GM03348 (cell line): ENCODE data around the gene EPHA5.
"Not testable (repeated sequence)": the region's sequence is repeated elsewhere in the genome, so short reads cannot be mapped to it uniquely, and the experiment has no call there.

Experiments
- DNase-seq: peaks from one replicate; pipeline ENCODE4 v3.0.0; 2012; ENCODE audit warnings: low spot score

EPHA5 gene

GRCh38 chr4:65367306-65367705 lies 303.0 kb downstream of the EPHA5 start:
- DNase-seq: no peak

GRCh38 chr4:65358914-65359313 lies 311.4 kb downstream of the EPHA5 start:
- DNase-seq: no peak

GRCh38 chr4:65353098-65353497 lies 317.2 kb downstream of the EPHA5 start:
- DNase-seq: no peak

GRCh38 chr4:65344278-65344825 lies 325.9 kb downstream of the EPHA5 start:
- no peak for DNase-seq

GRCh38 chr4:65343342-65343741 lies 326.9 kb downstream of the EPHA5 start:
- no peak for DNase-seq

- no peak for DNase-seq
These were observed 328.7 kb downstream of the EPHA5 start for GRCh38 chr4:65341557-65341956.

GRCh38 chr4:65340382-65341109 lies 329.7 kb downstream of the EPHA5 start:
- DNase-seq: no peak

GRCh38 chr4:65337371-65337770 lies 332.9 kb downstream of the EPHA5 start:
- no peak for DNase-seq

GRCh38 chr4:65336465-65336864 lies 333.8 kb downstream of the EPHA5 start:
- DNase-seq: no peak

GRCh38 chr4:65316534-65316933 lies 353.8 kb downstream of the EPHA5 start:
- no peak for DNase-seq

GRCh38 chr4:65311120-65311519 lies 359.2 kb downstream of the EPHA5 start:
- DNase-seq: no peak

GRCh38 chr4:65310586-65310985 lies 359.7 kb downstream of the EPHA5 start:
- no peak for DNase-seq

- DNase-seq: not testable (repeated sequence)
These were observed 361.7 kb downstream of the EPHA5 start for GRCh38 chr4:65308626-65309025.

- DNase-seq: no peak
These were observed 368.1 kb downstream of the EPHA5 start for GRCh38 chr4:65302145-65302544.

GRCh38 chr4:65296246-65296645 lies 374.0 kb downstream of the EPHA5 start:
- DNase-seq: no peak

GRCh38 chr4:65287071-65287470 lies 383.2 kb downstream of the EPHA5 start:
- no peak for DNase-seq
